Measurements from ENCODE around the gene LSAMP. TPM values are rescaled to one million over a fixed set of nuclear protein-coding genes. Genes with fewer than 3 reads are reported as not detected.

Gene LSAMP
- total and polyA plus RNA-seq, 2 experiments from 2014 or later = 2.0 to 2.9 TPM

DNA sequence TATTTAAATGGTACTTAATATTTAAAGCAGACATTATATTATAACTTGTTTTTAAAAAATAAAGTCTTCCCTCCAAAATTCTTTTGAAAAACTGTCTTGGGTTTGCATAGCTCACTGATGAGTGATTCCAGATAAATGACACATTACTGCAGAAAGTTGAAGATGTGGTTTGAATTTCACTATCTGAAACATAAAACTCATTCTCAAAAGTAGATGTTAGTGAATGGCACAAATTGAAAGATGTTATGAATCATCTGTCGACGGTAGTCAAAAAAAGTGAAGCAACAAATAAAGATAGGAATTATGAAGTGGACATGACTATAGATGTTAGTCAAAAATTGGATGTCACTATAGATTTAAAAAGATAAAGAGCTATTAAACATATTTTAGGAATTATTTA, 541.4 kb downstream of the LSAMP start:
- no peak overlapping the region for H3K27ac ChIP-seq (ENCODE audit: low read depth)
- Mint-ChIP-seq H3K9me3 (no peaks in the 10 kb centered on the region), H3K4me1 (peaks cover 17% of the 10 kb centered on the region), H3K36me3 (ENCODE audit: low read depth) (no peaks in the 10 kb centered on the region), H3K27me3 (ENCODE audit: insufficient read depth, low read depth, poor library complexity) (no peaks in the 10 kb centered on the region), H3K4me3 (no peak overlapping the region), H3K27ac (no peak overlapping the region)
- H3K79me2 ChIP-seq (replicated peaks; ENCODE audit: insufficient read depth) = no peaks in the 10 kb centered on the region
- no peak overlapping the region for H2AFZ ChIP-seq
- DNase-seq (ENCODE audit: low spot score) = no peak
- H3K4me3 ChIP-seq = no peak overlapping the region
- no peaks in the 10 kb centered on the region for H4K20me1 ChIP-seq (replicated peaks; ENCODE audit: insufficient read depth)
- H3K27me3 ChIP-seq (ENCODE audit: insufficient read depth) = no peaks in the 10 kb centered on the region
- H3F3A ChIP-seq (replicated peaks; ENCODE audit: low read depth) = no peaks in the 10 kb centered on the region
- no peak overlapping the region for H3K4me2 ChIP-seq
- TF ChIP-seq, protein P1, sequence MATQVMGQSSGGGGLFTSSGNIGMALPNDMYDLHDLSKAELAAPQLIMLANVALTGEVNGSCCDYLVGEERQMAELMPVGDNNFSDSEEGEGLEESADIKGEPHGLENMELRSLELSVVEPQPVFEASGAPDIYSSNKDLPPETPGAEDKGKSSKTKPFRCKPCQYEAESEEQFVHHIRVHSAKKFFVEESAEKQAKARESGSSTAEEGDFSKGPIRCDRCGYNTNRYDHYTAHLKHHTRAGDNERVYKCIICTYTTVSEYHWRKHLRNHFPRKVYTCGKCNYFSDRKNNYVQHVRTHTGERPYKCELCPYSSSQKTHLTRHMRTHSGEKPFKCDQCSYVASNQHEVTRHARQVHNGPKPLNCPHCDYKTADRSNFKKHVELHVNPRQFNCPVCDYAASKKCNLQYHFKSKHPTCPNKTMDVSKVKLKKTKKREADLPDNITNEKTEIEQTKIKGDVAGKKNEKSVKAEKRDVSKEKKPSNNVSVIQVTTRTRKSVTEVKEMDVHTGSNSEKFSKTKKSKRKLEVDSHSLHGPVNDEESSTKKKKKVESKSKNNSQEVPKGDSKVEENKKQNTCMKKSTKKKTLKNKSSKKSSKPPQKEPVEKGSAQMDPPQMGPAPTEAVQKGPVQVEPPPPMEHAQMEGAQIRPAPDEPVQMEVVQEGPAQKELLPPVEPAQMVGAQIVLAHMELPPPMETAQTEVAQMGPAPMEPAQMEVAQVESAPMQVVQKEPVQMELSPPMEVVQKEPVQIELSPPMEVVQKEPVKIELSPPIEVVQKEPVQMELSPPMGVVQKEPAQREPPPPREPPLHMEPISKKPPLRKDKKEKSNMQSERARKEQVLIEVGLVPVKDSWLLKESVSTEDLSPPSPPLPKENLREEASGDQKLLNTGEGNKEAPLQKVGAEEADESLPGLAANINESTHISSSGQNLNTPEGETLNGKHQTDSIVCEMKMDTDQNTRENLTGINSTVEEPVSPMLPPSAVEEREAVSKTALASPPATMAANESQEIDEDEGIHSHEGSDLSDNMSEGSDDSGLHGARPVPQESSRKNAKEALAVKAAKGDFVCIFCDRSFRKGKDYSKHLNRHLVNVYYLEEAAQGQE (IDR thresholded peaks at IDR 0.05; ENCODE audit: unreplicated experiment) = no peak
- TF ChIP-seq, protein P2, sequence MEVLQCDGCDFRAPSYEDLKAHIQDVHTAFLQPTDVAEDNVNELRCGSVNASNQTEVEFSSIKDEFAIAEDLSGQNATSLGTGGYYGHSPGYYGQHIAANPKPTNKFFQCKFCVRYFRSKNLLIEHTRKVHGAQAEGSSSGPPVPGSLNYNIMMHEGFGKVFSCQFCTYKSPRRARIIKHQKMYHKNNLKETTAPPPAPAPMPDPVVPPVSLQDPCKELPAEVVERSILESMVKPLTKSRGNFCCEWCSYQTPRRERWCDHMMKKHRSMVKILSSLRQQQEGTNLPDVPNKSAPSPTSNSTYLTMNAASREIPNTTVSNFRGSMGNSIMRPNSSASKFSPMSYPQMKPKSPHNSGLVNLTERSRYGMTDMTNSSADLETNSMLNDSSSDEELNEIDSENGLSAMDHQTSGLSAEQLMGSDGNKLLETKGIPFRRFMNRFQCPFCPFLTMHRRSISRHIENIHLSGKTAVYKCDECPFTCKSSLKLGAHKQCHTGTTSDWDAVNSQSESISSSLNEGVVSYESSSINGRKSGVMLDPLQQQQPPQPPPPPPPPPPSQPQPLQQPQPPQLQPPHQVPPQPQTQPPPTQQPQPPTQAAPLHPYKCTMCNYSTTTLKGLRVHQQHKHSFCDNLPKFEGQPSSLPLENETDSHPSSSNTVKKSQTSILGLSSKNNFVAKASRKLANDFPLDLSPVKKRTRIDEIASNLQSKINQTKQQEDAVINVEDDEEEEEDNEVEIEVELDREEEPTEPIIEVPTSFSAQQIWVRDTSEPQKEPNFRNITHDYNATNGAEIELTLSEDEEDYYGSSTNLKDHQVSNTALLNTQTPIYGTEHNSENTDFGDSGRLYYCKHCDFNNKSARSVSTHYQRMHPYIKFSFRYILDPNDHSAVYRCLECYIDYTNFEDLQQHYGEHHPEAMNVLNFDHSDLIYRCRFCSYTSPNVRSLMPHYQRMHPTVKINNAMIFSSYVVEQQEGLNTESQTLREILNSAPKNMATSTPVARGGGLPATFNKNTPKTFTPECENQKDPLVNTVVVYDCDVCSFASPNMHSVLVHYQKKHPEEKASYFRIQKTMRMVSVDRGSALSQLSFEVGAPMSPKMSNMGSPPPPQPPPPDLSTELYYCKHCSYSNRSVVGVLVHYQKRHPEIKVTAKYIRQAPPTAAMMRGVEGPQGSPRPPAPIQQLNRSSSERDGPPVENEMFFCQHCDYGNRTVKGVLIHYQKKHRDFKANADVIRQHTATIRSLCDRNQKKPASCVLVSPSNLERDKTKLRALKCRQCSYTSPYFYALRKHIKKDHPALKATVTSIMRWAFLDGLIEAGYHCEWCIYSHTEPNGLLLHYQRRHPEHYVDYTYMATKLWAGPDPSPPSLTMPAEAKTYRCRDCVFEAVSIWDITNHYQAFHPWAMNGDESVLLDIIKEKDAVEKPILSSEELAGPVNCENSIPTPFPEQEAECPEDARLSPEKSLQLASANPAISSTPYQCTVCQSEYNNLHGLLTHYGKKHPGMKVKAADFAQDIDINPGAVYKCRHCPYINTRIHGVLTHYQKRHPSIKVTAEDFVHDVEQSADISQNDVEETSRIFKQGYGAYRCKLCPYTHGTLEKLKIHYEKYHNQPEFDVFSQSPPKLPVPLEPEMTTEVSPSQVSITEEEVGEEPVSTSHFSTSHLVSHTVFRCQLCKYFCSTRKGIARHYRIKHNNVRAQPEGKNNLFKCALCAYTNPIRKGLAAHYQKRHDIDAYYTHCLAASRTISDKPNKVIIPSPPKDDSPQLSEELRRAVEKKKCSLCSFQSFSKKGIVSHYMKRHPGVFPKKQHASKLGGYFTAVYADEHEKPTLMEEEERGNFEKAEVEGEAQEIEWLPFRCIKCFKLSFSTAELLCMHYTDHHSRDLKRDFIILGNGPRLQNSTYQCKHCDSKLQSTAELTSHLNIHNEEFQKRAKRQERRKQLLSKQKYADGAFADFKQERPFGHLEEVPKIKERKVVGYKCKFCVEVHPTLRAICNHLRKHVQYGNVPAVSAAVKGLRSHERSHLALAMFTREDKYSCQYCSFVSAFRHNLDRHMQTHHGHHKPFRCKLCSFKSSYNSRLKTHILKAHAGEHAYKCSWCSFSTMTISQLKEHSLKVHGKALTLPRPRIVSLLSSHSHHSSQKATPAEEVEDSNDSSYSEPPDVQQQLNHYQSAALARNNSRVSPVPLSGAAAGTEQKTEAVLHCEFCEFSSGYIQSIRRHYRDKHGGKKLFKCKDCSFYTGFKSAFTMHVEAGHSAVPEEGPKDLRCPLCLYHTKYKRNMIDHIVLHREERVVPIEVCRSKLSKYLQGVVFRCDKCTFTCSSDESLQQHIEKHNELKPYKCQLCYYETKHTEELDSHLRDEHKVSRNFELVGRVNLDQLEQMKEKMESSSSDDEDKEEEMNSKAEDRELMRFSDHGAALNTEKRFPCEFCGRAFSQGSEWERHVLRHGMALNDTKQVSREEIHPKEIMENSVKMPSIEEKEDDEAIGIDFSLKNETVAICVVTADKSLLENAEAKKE (CRISPR knock-in tag; IDR thresholded peaks at IDR 0.05) = no peak
- TF ChIP-seq, protein P3, sequence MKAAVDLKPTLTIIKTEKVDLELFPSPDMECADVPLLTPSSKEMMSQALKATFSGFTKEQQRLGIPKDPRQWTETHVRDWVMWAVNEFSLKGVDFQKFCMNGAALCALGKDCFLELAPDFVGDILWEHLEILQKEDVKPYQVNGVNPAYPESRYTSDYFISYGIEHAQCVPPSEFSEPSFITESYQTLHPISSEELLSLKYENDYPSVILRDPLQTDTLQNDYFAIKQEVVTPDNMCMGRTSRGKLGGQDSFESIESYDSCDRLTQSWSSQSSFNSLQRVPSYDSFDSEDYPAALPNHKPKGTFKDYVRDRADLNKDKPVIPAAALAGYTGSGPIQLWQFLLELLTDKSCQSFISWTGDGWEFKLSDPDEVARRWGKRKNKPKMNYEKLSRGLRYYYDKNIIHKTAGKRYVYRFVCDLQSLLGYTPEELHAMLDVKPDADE (IDR thresholded peaks at IDR 0.05) = no peak
- TF ChIP-seq POLR2AphosphoS5 (IDR thresholded peaks at IDR 0.05; ENCODE audit: low read depth) = no peak
- TF ChIP-seq CREB1 (CRISPR knock-in tag; IDR thresholded peaks at IDR 0.05; ENCODE audit: low read depth) = no peak
- TF ChIP-seq EZH2phosphoT487 (IDR thresholded peaks at IDR 0.05; ENCODE audit: unreplicated experiment) = no peak
- no peak for TF ChIP-seq NANOG (IDR thresholded peaks at IDR 0.05; ENCODE audit: borderline replicate concordance)
- no peak for TF ChIP-seq EZH2 (IDR thresholded peaks at IDR 0.05; ENCODE audit: low read depth, unreplicated experiment)
- TF ChIP-seq ZNF114 (CRISPR knock-in tag; IDR thresholded peaks at IDR 0.05) = no peak
- TF ChIP-seq JUNB (IDR thresholded peaks at IDR 0.05; ENCODE audit: unreplicated experiment) = no peak
- TF ChIP-seq, protein P4, sequence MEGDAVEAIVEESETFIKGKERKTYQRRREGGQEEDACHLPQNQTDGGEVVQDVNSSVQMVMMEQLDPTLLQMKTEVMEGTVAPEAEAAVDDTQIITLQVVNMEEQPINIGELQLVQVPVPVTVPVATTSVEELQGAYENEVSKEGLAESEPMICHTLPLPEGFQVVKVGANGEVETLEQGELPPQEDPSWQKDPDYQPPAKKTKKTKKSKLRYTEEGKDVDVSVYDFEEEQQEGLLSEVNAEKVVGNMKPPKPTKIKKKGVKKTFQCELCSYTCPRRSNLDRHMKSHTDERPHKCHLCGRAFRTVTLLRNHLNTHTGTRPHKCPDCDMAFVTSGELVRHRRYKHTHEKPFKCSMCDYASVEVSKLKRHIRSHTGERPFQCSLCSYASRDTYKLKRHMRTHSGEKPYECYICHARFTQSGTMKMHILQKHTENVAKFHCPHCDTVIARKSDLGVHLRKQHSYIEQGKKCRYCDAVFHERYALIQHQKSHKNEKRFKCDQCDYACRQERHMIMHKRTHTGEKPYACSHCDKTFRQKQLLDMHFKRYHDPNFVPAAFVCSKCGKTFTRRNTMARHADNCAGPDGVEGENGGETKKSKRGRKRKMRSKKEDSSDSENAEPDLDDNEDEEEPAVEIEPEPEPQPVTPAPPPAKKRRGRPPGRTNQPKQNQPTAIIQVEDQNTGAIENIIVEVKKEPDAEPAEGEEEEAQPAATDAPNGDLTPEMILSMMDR (conservative IDR thresholded peaks at IDR 0.05; ENCODE audit: low read depth in 2 of 2) = no peak
- ATAC-seq = no peak
- H3K9me2 ChIP-seq (ENCODE audit: insufficient read depth) = no peaks in the 10 kb centered on the region
- H3K36me3 ChIP-seq (ENCODE audit: insufficient read depth) = no peaks in the 10 kb centered on the region
- peaks cover 7% of the 10 kb centered on the region for H3K4me1 ChIP-seq (ENCODE audit: insufficient read depth)
